ENCODE data around the gene ZDHHC24. TPM values are rescaled to one million over a fixed set of nuclear protein-coding genes. Genes with fewer than 3 reads are reported as not detected.

The ZDHHC24 gene
- total RNA-seq, 1 experiment from 2014 or later = 9.7 TPM

- no peaks in the 10 kb centered on the region for H3K4me1 ChIP-seq (ENCODE audit: insufficient read depth, low read length, poor library complexity, severe bottlenecking)
- intact Hi-C loops (cut with micrococcal nuclease; ENCODE audit: unreplicated experiment) = no loop called here
- DNase-seq (ENCODE audit: low spot score) = no peak
- H3K36me3 ChIP-seq (ENCODE audit: insufficient read depth, low read length, poor library complexity, severe bottlenecking) = peaks cover 21% of the 10 kb centered on the region
- H3K27ac ChIP-seq (ENCODE audit: low read depth, low read length, poor library complexity, severe bottlenecking) = no peak overlapping the region
- POLR2A ChIA-PET (ENCODE audit: low non-redundant PET) = no interaction called here
- H3K27me3 ChIP-seq (replicated peaks; ENCODE audit: insufficient read depth, low read depth, low read length, poor library complexity) = no peaks in the 10 kb centered on the region
- no peaks in the 10 kb centered on the region for H3K9me3 ChIP-seq (ENCODE audit: low read depth, low read length, poor library complexity, severe bottlenecking)
- BruUV-seq (replicated peaks) = no TSS peak
- TF ChIP-seq EZH2 (IDR thresholded peaks at IDR 0.05; ENCODE audit: borderline replicate concordance, low read depth, low read length, poor library complexity, severe bottlenecking) = no peak
- TF ChIP-seq, protein P1, sequence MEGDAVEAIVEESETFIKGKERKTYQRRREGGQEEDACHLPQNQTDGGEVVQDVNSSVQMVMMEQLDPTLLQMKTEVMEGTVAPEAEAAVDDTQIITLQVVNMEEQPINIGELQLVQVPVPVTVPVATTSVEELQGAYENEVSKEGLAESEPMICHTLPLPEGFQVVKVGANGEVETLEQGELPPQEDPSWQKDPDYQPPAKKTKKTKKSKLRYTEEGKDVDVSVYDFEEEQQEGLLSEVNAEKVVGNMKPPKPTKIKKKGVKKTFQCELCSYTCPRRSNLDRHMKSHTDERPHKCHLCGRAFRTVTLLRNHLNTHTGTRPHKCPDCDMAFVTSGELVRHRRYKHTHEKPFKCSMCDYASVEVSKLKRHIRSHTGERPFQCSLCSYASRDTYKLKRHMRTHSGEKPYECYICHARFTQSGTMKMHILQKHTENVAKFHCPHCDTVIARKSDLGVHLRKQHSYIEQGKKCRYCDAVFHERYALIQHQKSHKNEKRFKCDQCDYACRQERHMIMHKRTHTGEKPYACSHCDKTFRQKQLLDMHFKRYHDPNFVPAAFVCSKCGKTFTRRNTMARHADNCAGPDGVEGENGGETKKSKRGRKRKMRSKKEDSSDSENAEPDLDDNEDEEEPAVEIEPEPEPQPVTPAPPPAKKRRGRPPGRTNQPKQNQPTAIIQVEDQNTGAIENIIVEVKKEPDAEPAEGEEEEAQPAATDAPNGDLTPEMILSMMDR (conservative IDR thresholded peaks at IDR 0.05; ENCODE audit: low read depth, low read length) = peak; percentile 33
- CTCF ChIA-PET = no interaction called here
- H3K4me3 ChIP-seq (ENCODE audit: low read depth, low read length, poor library complexity, severe bottlenecking) = no peak overlapping the region
Observed at GRCh38 chr11:66495401-66495854, 50.4 kb downstream of the ZDHHC24 start.

GRCh38 chr11:66494935-66495334, 50.9 kb downstream of the ZDHHC24 start:
- no peak for TF ChIP-seq EZH2 (IDR thresholded peaks at IDR 0.05; ENCODE audit: borderline replicate concordance, low read depth, low read length, poor library complexity, severe bottlenecking)
- TF ChIP-seq, protein P1 (conservative IDR thresholded peaks at IDR 0.05; ENCODE audit: low read depth, low read length) = no peak
- Histone ChIP-seq H3K27me3 (replicated peaks; ENCODE audit: insufficient read depth, low read depth, low read length, poor library complexity) (no peaks in the 10 kb centered on the region), H3K4me1 (ENCODE audit: insufficient read depth, low read length, poor library complexity, severe bottlenecking) (no peaks in the 10 kb centered on the region), H3K36me3 (ENCODE audit: insufficient read depth, low read length, poor library complexity, severe bottlenecking) (peaks cover 21% of the 10 kb centered on the region), H3K27ac (ENCODE audit: low read depth, low read length, poor library complexity, severe bottlenecking) (no peak overlapping the region), H3K9me3 (ENCODE audit: low read depth, low read length, poor library complexity, severe bottlenecking) (no peaks in the 10 kb centered on the region), H3K4me3 (ENCODE audit: low read depth, low read length, poor library complexity, severe bottlenecking) (no peak overlapping the region)
- CTCF ChIA-PET = no interaction called here
- intact Hi-C loops (cut with micrococcal nuclease; ENCODE audit: unreplicated experiment) = no loop called here
- BruUV-seq (replicated peaks) = no TSS peak
- POLR2A ChIA-PET (ENCODE audit: low non-redundant PET) = no interaction called here
- DNase-seq (ENCODE audit: low spot score) = no peak

DNA sequence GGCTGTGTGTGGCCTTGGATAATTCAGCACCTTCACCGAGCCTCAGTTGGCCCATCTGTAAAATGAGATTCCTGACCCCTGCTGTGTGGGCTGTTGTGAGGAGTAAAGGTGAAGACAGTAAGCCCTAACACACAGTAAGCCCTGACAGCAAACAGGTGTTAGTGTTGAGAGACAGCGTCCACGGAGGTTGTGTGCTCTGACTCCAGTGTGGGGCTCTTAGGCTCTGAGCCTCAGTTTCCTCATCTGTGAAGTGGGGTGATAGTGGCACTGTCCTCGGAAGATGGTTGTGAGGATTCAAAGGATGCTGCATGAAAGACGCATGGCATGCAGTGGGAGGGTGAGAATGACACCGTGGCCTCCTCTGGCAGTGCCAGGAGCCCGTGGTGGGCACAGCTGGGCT, 51.4 kb downstream of the ZDHHC24 start:
- BruUV-seq (replicated peaks) = no TSS peak
- Histone ChIP-seq H3K36me3 (ENCODE audit: insufficient read depth, low read length, poor library complexity, severe bottlenecking) (peaks cover 21% of the 10 kb centered on the region), H3K9me3 (ENCODE audit: low read depth, low read length, poor library complexity, severe bottlenecking) (no peaks in the 10 kb centered on the region), H3K4me1 (ENCODE audit: insufficient read depth, low read length, poor library complexity, severe bottlenecking) (no peaks in the 10 kb centered on the region), H3K27ac (ENCODE audit: low read depth, low read length, poor library complexity, severe bottlenecking) (no peak overlapping the region), H3K4me3 (ENCODE audit: low read depth, low read length, poor library complexity, severe bottlenecking) (no peak overlapping the region), H3K27me3 (replicated peaks; ENCODE audit: insufficient read depth, low read depth, low read length, poor library complexity) (no peaks in the 10 kb centered on the region)
- no peak for DNase-seq (ENCODE audit: low spot score)
- ChIA-PET CTCF (no interaction called here), POLR2A (ENCODE audit: low non-redundant PET) (no interaction called here)
- intact Hi-C loops (cut with micrococcal nuclease; ENCODE audit: unreplicated experiment) = no loop called here
- no peak for TF ChIP-seq EZH2 (IDR thresholded peaks at IDR 0.05; ENCODE audit: borderline replicate concordance, low read depth, low read length, poor library complexity, severe bottlenecking)
- TF ChIP-seq, protein P1 (conservative IDR thresholded peaks at IDR 0.05; ENCODE audit: low read depth, low read length) = no peak
